ENCODE data around the gene CPVL. TPM values are rescaled to one million over a fixed set of nuclear protein-coding genes. Genes with fewer than 3 reads are reported as not detected.

Gene CPVL
- total RNA-seq, 5 donors from 2014 or later (not counting 1 experiment from before 2014, with no cell fraction given): 0.47 to 1.6 (median 0.66) TPM

DNA sequence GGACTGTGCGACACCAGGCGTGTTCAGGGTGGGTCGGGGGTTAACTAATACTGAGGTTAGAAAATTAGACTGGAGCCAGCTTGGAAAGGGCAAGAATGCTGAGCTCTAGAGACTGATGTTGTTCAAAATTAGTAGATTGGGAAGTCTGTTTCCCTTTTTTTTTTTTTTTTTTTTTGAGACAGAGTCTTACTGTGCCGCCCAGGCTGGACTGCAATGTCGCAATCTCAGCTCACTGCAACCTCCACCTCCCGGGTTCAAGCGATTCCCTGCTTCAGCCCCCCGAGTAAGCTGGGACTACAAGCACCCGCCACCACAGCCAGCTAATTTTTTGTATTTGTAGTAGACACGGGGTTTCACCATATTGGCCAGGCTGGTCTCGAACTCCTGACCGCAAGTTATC is 2.7 kb upstream of the CPVL start:
- no peaks in the 10 kb centered on the region for H3K36me3 ChIP-seq (ENCODE audit: control insufficient read depth in 2 of 2, extremely low read depth in 1 of 2, insufficient read depth in 1 of 2, low read length in 1 of 2)
- no peaks in the 10 kb centered on the region for H3K9me3 Mint-ChIP-seq
- POLR2A ChIA-PET: interaction anchor here in 1 of 2 donors (0.5 kb wide), 1 partner anchor 139 kb away, joined by 5 read pairs; no protein-coding TSS in a partner anchor
- H3K36me3 Mint-ChIP-seq: no peaks in the 10 kb centered on the region
- H3K27me3 Mint-ChIP-seq: peaks cover 11 to 36% of the 10 kb centered on the region in 2 donors
- 83% methylated on average over 2 of the region's 12 CpGs for WGBS (ENCODE audit: insufficient coverage)
- no peak overlapping the region for H3K27ac Mint-ChIP-seq
- ATAC-seq (replicated peaks in 1 of 4): no peak
- H3K27ac ChIP-seq (ENCODE audit: low read length): no peak overlapping the region
- peaks cover 0 to 10% (median 8%) of the 10 kb centered on the region in 3 donors for H3K4me1 Mint-ChIP-seq
- no peak overlapping the region for H3K4me3 Mint-ChIP-seq
- CTCF ChIA-PET: interaction anchor here (0.7 kb wide), 2 partner anchors 40 to 1512 kb away, joined by 3 to 6 read pairs; no protein-coding TSS in a partner anchor
- H3K27me3 ChIP-seq (replicated peaks in 1 of 2; ENCODE audit: control insufficient read depth in 2 of 2, extremely low read depth in 1 of 2, insufficient read depth in 2 of 2, low read length in 1 of 2): peaks cover 2 to 35% of the 10 kb centered on the region in 2 experiments
- H3K4me3 ChIP-seq (ENCODE audit: control insufficient read depth in 1 of 2, extremely low read depth in 1 of 2, low read length in 1 of 2): no peak overlapping the region
- H3K9me3 ChIP-seq: no peaks in the 10 kb centered on the region
- H3K4me1 ChIP-seq (ENCODE audit: control insufficient read depth in 1 of 2, extremely low read depth in 1 of 2, insufficient read depth in 2 of 2, low read length in 2 of 2): peaks cover 0 to 6% of the 10 kb centered on the region in 2 experiments
- no peak for DNase-seq

DNA sequence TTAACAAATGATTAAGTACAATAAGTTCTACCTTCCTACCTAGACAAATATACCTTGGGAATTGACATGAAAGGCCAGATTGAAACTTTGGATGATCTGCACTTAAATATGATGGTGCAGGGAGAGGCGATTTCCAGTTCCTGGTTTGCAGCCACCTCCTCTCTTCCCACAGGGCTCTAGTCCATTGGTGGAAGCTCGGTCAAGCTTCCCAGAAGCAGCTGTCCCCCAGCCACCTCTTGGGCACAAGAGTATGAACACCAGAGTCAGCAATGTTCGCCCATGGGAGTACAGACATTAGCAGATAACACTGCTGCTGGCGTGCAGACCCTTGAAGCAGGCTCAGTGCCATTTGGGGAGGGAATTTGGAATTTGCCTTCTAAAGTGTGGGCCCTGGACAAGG is 1.5 kb upstream of the CPVL start:
- Mint-ChIP-seq H3K4me1 (peaks cover 0 to 10% (median 8%) of the 10 kb centered on the region in 3 donors), H3K27ac (no peak overlapping the region), H3K9me3 (no peaks in the 10 kb centered on the region), H3K4me3 (no peak overlapping the region), H3K36me3 (no peaks in the 10 kb centered on the region), H3K27me3 (peaks cover 13 to 40% of the 10 kb centered on the region in 2 donors)
- Histone ChIP-seq H3K36me3 (ENCODE audit: control insufficient read depth in 2 of 2, extremely low read depth in 1 of 2, insufficient read depth in 1 of 2, low read length in 1 of 2) (no peaks in the 10 kb centered on the region), H3K4me3 (ENCODE audit: control insufficient read depth in 1 of 2, extremely low read depth in 1 of 2, low read length in 1 of 2) (no peak overlapping the region), H3K27me3 (replicated peaks in 1 of 2; ENCODE audit: control insufficient read depth in 2 of 2, extremely low read depth in 1 of 2, insufficient read depth in 2 of 2, low read length in 1 of 2) (peaks cover 2 to 33% of the 10 kb centered on the region in 2 experiments), H3K9me3 (no peaks in the 10 kb centered on the region), H3K4me1 (ENCODE audit: control insufficient read depth in 1 of 2, extremely low read depth in 1 of 2, insufficient read depth in 2 of 2, low read length in 2 of 2) (peaks cover 0 to 6% of the 10 kb centered on the region in 2 experiments), H3K27ac (ENCODE audit: low read length) (no peak overlapping the region)
- 88% methylated on average over 1 of the region's 4 CpGs for WGBS (ENCODE audit: insufficient coverage)
- CTCF ChIA-PET: no interaction called here
- no peak for ATAC-seq (replicated peaks in 1 of 4)
- no peak for DNase-seq
- POLR2A ChIA-PET: no interaction called here

DNA sequence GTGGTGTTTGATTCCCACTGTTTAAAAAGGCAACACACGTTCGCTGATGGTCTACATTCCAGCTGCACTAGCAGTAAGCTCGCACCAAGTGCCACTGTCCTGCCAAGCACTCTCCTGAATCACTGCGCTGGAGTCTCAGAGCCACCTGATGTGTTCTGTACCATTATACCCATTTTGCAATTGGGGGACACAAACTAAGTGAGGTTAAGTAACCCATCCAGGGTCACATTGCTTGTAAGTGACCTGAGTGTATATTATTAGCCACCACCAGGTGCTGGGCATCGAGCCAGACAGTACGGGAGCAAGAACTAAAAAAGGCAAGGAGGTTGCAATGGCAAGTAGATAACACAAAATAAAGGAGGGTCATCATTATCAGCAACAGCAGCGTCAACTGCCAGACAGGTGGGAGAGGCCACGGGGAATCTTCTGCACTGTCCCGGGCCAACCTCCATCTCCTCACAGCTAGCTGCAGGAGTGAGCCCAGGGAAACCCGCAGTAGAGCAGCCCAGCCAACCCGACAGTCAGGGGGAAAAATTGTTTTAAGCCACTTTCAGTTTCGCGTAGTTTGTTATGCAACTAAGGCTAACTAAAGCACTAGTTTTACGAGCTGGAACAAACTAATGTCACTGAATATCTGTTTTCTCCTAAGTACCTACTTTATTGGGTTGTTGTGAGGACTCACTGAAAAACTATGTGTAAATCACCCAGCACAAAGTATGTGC is 712 bp upstream of the CPVL start:
- H3K4me3 ChIP-seq (ENCODE audit: control insufficient read depth in 1 of 2, extremely low read depth in 1 of 2, low read length in 1 of 2): no peak overlapping the region
- no peaks in the 10 kb centered on the region for H3K9me3 ChIP-seq
- Mint-ChIP-seq H3K27me3 (peaks cover 15 to 43% of the 10 kb centered on the region in 2 donors), H3K27ac (no peak overlapping the region), H3K9me3 (no peaks in the 10 kb centered on the region), H3K4me3 (no peak overlapping the region), H3K36me3 (no peaks in the 10 kb centered on the region), H3K4me1 (peaks cover 0 to 10% (median 8%) of the 10 kb centered on the region in 3 donors)
- POLR2A ChIA-PET: no interaction called here
- no peak overlapping the region for H3K27ac ChIP-seq (ENCODE audit: low read length)
- CTCF ChIA-PET: no interaction called here
- 72% methylated on average over 9 of the region's 14 CpGs for WGBS (ENCODE audit: insufficient coverage)
- ATAC-seq (replicated peaks in 1 of 4): no peak
- H3K36me3 ChIP-seq (ENCODE audit: control insufficient read depth in 2 of 2, extremely low read depth in 1 of 2, insufficient read depth in 1 of 2, low read length in 1 of 2): no peaks in the 10 kb centered on the region
- peaks cover 0 to 6% of the 10 kb centered on the region in 2 experiments for H3K4me1 ChIP-seq (ENCODE audit: control insufficient read depth in 1 of 2, extremely low read depth in 1 of 2, insufficient read depth in 2 of 2, low read length in 2 of 2)
- no peak for DNase-seq
- peaks cover 2 to 31% of the 10 kb centered on the region in 2 experiments for H3K27me3 ChIP-seq (replicated peaks in 1 of 2; ENCODE audit: control insufficient read depth in 2 of 2, extremely low read depth in 1 of 2, insufficient read depth in 2 of 2, low read length in 1 of 2)

DNA sequence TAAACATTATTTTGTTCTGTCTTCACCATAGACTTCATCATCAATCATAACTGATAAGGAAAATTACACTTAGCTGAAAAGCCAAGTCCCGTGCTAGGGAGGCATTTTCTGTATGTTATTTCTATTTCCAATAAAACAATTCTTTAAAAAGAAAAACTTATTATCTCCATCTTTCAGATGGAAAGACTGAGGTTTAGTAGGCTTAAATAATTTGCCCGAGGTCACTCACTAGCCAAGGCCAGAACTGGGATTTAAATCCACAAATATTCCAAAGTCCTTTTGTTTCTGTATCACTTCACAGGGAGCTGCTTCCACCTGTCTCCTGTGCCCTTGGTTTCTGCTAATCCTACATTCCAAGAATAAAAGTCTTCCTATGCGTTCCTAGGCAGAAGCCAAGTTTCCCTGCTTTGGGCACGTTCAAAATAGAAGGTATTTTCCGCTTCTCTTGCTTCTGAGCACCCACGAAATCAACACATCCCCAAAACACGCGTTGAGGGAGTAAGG is 732 bp downstream of the CPVL start:
- Mint-ChIP-seq H3K27ac (no peak overlapping the region), H3K27me3 (peaks cover 16 to 43% of the 10 kb centered on the region in 2 donors), H3K4me1 (peaks cover 0 to 10% (median 8%) of the 10 kb centered on the region in 3 donors), H3K9me3 (no peaks in the 10 kb centered on the region), H3K4me3 (no peak overlapping the region), H3K36me3 (no peaks in the 10 kb centered on the region)
- Histone ChIP-seq H3K4me3 (ENCODE audit: control insufficient read depth in 1 of 2, extremely low read depth in 1 of 2, low read length in 1 of 2) (peak overlapping the region in 1 of 2 donors; percentile 52), H3K9me3 (no peaks in the 10 kb centered on the region), H3K27ac (ENCODE audit: low read length) (no peak overlapping the region), H3K27me3 (replicated peaks in 1 of 2; ENCODE audit: control insufficient read depth in 2 of 2, extremely low read depth in 1 of 2, insufficient read depth in 2 of 2, low read length in 1 of 2) (peaks cover 2 to 33% of the 10 kb centered on the region in 2 experiments), H3K4me1 (ENCODE audit: control insufficient read depth in 1 of 2, extremely low read depth in 1 of 2, insufficient read depth in 2 of 2, low read length in 2 of 2) (peaks cover 0 to 6% of the 10 kb centered on the region in 2 experiments), H3K36me3 (ENCODE audit: control insufficient read depth in 2 of 2, extremely low read depth in 1 of 2, insufficient read depth in 1 of 2, low read length in 1 of 2) (no peaks in the 10 kb centered on the region)
- DNase-seq (no peak), ATAC-seq (replicated peaks in 1 of 4) (no peak)
- ChIA-PET CTCF (no interaction called here), POLR2A (no interaction called here)
- WGBS (ENCODE audit: insufficient coverage): no CpG with 5 or more reads among the region's 8 CpGs

DNA sequence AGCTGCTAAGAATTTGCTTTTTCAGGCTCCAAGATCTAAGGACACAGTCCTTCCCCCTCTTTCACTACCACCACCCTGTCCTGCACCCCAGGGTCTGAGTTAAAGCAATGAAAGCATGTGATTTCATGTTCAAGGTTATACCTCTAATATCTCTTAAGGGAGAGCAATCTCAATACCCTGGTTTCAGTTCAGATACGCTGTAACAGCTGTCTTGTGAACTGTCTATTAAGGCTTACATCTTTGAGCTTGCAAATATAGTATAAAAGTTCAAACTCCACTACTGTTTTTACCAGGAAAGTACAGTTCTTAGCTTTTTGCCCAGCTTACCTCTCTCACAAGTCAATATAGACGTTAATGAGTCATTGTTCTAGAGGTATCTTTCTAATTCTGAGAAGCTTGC is 2.6 kb downstream of the CPVL start:
- Mint-ChIP-seq H3K4me1 (peaks cover 0 to 10% (median 8%) of the 10 kb centered on the region in 3 donors), H3K4me3 (no peak overlapping the region), H3K27ac (no peak overlapping the region), H3K27me3 (peaks cover 22 to 44% of the 10 kb centered on the region in 2 donors), H3K36me3 (no peaks in the 10 kb centered on the region), H3K9me3 (no peaks in the 10 kb centered on the region)
- Histone ChIP-seq H3K4me3 (ENCODE audit: control insufficient read depth in 1 of 2, extremely low read depth in 1 of 2, low read length in 1 of 2) (no peak overlapping the region), H3K36me3 (ENCODE audit: control insufficient read depth in 2 of 2, extremely low read depth in 1 of 2, insufficient read depth in 1 of 2, low read length in 1 of 2) (no peaks in the 10 kb centered on the region), H3K4me1 (ENCODE audit: control insufficient read depth in 1 of 2, extremely low read depth in 1 of 2, insufficient read depth in 2 of 2, low read length in 2 of 2) (peaks cover 0 to 6% of the 10 kb centered on the region in 2 experiments), H3K9me3 (no peaks in the 10 kb centered on the region), H3K27me3 (replicated peaks in 1 of 2; ENCODE audit: control insufficient read depth in 2 of 2, extremely low read depth in 1 of 2, insufficient read depth in 2 of 2, low read length in 1 of 2) (peaks cover 2 to 25% of the 10 kb centered on the region in 2 experiments), H3K27ac (ENCODE audit: low read length) (no peak overlapping the region)
- ChIA-PET CTCF (interaction anchor here in 1 of 2 donors (1.0 kb wide), 1 partner anchor 263 kb away, joined by 3 read pairs; no protein-coding TSS in a partner anchor), POLR2A (interaction anchor here in 1 of 2 donors (0.7 kb wide), 1 partner anchor 20 kb away, joined by 3 read pairs; no protein-coding TSS in a partner anchor)
- WGBS (ENCODE audit: insufficient coverage): no CpG with 5 or more reads among the region's 2 CpGs
- ATAC-seq (replicated peaks in 1 of 4) (no peak), DNase-seq (no peak)

DNA sequence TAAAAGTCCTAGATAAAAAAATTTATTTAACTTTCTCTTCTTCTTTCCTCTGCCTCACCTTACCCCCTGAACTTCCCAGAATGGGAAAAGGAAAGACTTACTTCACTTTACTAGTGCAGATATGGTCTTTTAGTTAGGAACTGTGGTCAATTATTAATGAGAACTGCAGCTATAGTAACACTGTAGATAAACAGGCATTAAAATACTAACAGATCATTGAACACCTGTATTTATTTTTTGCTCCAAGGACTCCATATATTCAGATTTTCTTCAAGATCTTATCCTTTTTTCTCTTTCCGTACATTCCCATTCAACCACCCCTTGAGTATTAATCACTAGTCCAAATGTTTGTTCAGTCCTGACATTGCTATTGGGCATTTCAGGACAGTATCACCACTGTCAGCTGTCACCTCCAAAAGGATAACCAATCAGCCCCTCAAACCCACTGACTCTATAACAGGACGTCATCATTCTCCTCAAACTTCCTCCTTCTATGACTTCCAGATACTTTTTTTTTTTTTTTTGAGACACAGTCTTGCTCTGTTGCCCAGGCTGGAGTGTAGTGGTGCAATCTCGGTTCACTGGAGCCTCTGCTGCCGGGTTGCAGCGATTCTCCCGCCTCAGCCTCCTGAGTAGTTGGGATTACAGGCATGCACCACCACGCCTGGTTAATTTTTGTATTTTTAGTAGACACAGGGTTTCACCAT is 4.2 kb downstream of the CPVL start:
- POLR2A ChIA-PET: no interaction called here
- 90% methylated on average over 2 of the region's 7 CpGs for WGBS (ENCODE audit: insufficient coverage)
- peaks cover 25 to 34% of the 10 kb centered on the region in 2 donors for H3K27me3 Mint-ChIP-seq

More for the DNA sequence above, 4.2 kb downstream of the CPVL start:
- Histone ChIP-seq H3K9me3 (no peaks in the 10 kb centered on the region), H3K27ac (ENCODE audit: low read length) (no peak overlapping the region), H3K36me3 (ENCODE audit: control insufficient read depth in 2 of 2, extremely low read depth in 1 of 2, insufficient read depth in 1 of 2, low read length in 1 of 2) (no peaks in the 10 kb centered on the region), H3K4me1 (ENCODE audit: control insufficient read depth in 1 of 2, extremely low read depth in 1 of 2, insufficient read depth in 2 of 2, low read length in 2 of 2) (peaks cover 0 to 6% of the 10 kb centered on the region in 2 experiments), H3K27me3 (replicated peaks in 1 of 2; ENCODE audit: control insufficient read depth in 2 of 2, extremely low read depth in 1 of 2, insufficient read depth in 2 of 2, low read length in 1 of 2) (peaks cover 2 to 19% of the 10 kb centered on the region in 2 experiments), H3K4me3 (ENCODE audit: control insufficient read depth in 1 of 2, extremely low read depth in 1 of 2, low read length in 1 of 2) (no peak overlapping the region)
- no peak overlapping the region for H3K4me3 Mint-ChIP-seq
- H3K36me3 Mint-ChIP-seq: no peaks in the 10 kb centered on the region
- no peaks in the 10 kb centered on the region for H3K9me3 Mint-ChIP-seq
- ATAC-seq (replicated peaks in 1 of 4) (no peak), DNase-seq (no peak)
- CTCF ChIA-PET: no interaction called here
- no peak overlapping the region for H3K27ac Mint-ChIP-seq
- peaks cover 0 to 10% (median 8%) of the 10 kb centered on the region in 3 donors for H3K4me1 Mint-ChIP-seq
